Panc1 (cell line): ENCODE results near the gene HPCAL1. TPM values are rescaled to one million over a fixed set of nuclear protein-coding genes. Genes with fewer than 3 reads are reported as not detected.

ENCODE experiments used
- ATAC-seq: fragments of 200-7000 bp; cut with Tn5 transposase; 2 replicates; pipeline ENCODE4 v1.9.1; 2020; ENCODE audit warnings: mild to moderate bottlenecking, moderate library complexity
- BruUV-seq: library from RNA; stranded (reverse); fragments of 400-500 nt; replicated peaks from 2 replicates; lab custom pipeline; 2021; lab: Mats Ljungman, UMichigan
- CTCF ChIA-PET: fragments of 300-600 bp; sonication (Branson Sonifier 250); formaldehyde crosslinking; loops from one replicate; lab custom pipeline; 2022; ENCODE audit warnings: antibody characterized with exemption; lab: Charles Lee
- POLR2A ChIA-PET: fragments of 300-600 bp; sonication (Branson Sonifier 250); formaldehyde crosslinking; loops from one replicate; lab custom pipeline; 2022; ENCODE audit warnings: antibody characterized with exemption; lab: Charles Lee
- DNase-seq: peaks from one replicate; pipeline ENCODE4 v3.0.0-alpha.2; 2010; ENCODE audit warnings: low read depth, low spot score
- H3K27ac ChIP-seq: 2 replicates; pipeline ENCODE4 v1.5.1; 2011; ENCODE audit warnings: mild to moderate bottlenecking, low read length, inconsistent platforms
- H3K27me3 ChIP-seq: fragments of 200-500 bp; sonication (Bioruptor generic); 2 replicates; pipeline ENCODE4 v1.6.0; 2014; ENCODE audit warnings: low read length, inconsistent platforms; ENCODE audit not compliant: control insufficient read depth, insufficient read depth
- H3K36me3 ChIP-seq: fragments of 200-500 bp; sonication (Bioruptor generic); 2 replicates; pipeline ENCODE4 v1.5.1; 2014; ENCODE audit warnings: inconsistent platforms, mild to moderate bottlenecking, low read length, moderate library complexity; ENCODE audit not compliant: control insufficient read depth, insufficient read depth
- H3K4me1 ChIP-seq: 2 replicates; pipeline ENCODE4 v1.5.1; 2011; ENCODE audit warnings: inconsistent platforms, mild to moderate bottlenecking, low read length, moderate library complexity; ENCODE audit not compliant: control insufficient read depth, insufficient read depth
- H3K4me3 ChIP-seq, 2 experiments: 2 replicates each; pipeline ENCODE4 v1.5.1; 2011 to 2012; ENCODE audit warnings: low read depth in 2 of 2, low read length in 2 of 2, mild to moderate bottlenecking in 2 of 2, inconsistent platforms in 1 of 2, moderate library complexity in 1 of 2
- H3K9me3 ChIP-seq: fragments of 200-500 bp; sonication (Bioruptor generic); 2 replicates; pipeline ENCODE4 v1.5.1; 2014; ENCODE audit warnings: low read depth, mild to moderate bottlenecking, inconsistent platforms, low read length, moderate library complexity; ENCODE audit not compliant: control insufficient read depth, insufficient read depth
- CTCF ChIP-seq: fragments of 450-650 bp; IDR thresholded peaks from 2 replicates; pipeline ENCODE4 v1.5.1; 2017; ENCODE audit warnings: mild to moderate bottlenecking
- POLR2AphosphoS5 ChIP-seq: IDR thresholded peaks from 2 replicates; pipeline ENCODE4 v1.6.1; 2012; ENCODE audit warnings: mild to moderate bottlenecking, low read depth, low read length, moderate library complexity
- SIN3A ChIP-seq: IDR thresholded peaks from 2 replicates; pipeline ENCODE4 v1.6.1; 2012; ENCODE audit warnings: low read depth, mild to moderate bottlenecking, low read length, moderate library complexity, borderline replicate concordance; ENCODE audit not compliant: insufficient read depth
- TCF7L2 ChIP-seq: IDR thresholded peaks from 2 replicates; pipeline ENCODE4 v1.6.1; 2011; ENCODE audit warnings: mild to moderate bottlenecking, low read depth, low read length, inconsistent platforms
- in situ Hi-C: cut with HindIII; loops from 2 replicates; pipeline ENCODE4 v1.10.0; 2016; ENCODE audit warnings: low sequenced_read_pairs, low pct_unique_long_range_greater_than_20kb
- intact Hi-C: fragments of 100-400 bp; cut with micrococcal nuclease; formaldehyde crosslinking; loops from one replicate; pipeline ENCODE4 v1.10.0; 2022; ENCODE audit not compliant: unreplicated experiment
- total RNA-seq: library from RNA; stranded (reverse); gene quantifications from one replicate; pipeline ENCODE4 v1.2.1, GENCODE V29; 2021; ENCODE audit not compliant: unreplicated experiment
- TF ChIP-seq, protein P1 (sequence below), 2 experiments: IDR thresholded peaks; 2 replicates each; pipeline ENCODE4 v1.6.1; 2011 to 2012; ENCODE audit warnings: low read depth in 2 of 2, control low read depth in 1 of 2, low read length in 1 of 2, mild to moderate bottlenecking in 1 of 2, moderate library complexity in 1 of 2; ENCODE audit not compliant: insufficient read depth in 1 of 2

The HPCAL1 gene
- total RNA-seq, 1 experiment from 2014 or later, result 234 TPM

DNA sequence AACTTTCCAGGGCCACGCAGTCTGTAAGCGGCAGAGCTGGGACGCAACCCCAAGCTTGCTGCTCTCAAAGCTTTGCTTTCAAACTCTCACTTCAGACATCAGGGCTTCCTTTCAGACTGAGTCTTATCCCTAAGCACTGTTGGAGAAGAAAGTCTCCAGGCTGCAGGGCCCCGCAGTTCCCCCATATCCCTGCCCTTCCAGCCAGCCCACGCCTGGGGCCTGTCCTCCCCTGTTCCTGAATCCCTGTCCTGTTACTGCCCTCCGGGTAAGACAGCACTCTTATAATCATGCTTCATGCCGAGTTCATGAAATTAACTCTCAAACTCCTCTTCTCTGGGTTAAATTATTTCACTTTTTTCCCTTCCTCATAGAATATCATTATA, 37.9 kb downstream of the HPCAL1 start:
- ChIA-PET CTCF (no interaction called here), POLR2A (interaction anchor here (0.8 kb wide), 1 partner anchor 94 kb away, joined by 3 read pairs; no protein-coding TSS in a partner anchor)
- Histone ChIP-seq H3K4me1 (peaks cover 94% of the 10 kb centered on the region), H3K27me3 (no peaks in the 10 kb centered on the region), H3K9me3 (no peaks in the 10 kb centered on the region), H3K27ac (peak overlapping the region; percentile 87), H3K36me3 (no peaks in the 10 kb centered on the region), H3K4me3 (no peak overlapping the region)
- BruUV-seq, result no TSS peak
- TF ChIP-seq POLR2AphosphoS5 (no peak), TCF7L2 (no peak), CTCF (no peak), SIN3A (no peak)
- TF ChIP-seq, protein P1, sequence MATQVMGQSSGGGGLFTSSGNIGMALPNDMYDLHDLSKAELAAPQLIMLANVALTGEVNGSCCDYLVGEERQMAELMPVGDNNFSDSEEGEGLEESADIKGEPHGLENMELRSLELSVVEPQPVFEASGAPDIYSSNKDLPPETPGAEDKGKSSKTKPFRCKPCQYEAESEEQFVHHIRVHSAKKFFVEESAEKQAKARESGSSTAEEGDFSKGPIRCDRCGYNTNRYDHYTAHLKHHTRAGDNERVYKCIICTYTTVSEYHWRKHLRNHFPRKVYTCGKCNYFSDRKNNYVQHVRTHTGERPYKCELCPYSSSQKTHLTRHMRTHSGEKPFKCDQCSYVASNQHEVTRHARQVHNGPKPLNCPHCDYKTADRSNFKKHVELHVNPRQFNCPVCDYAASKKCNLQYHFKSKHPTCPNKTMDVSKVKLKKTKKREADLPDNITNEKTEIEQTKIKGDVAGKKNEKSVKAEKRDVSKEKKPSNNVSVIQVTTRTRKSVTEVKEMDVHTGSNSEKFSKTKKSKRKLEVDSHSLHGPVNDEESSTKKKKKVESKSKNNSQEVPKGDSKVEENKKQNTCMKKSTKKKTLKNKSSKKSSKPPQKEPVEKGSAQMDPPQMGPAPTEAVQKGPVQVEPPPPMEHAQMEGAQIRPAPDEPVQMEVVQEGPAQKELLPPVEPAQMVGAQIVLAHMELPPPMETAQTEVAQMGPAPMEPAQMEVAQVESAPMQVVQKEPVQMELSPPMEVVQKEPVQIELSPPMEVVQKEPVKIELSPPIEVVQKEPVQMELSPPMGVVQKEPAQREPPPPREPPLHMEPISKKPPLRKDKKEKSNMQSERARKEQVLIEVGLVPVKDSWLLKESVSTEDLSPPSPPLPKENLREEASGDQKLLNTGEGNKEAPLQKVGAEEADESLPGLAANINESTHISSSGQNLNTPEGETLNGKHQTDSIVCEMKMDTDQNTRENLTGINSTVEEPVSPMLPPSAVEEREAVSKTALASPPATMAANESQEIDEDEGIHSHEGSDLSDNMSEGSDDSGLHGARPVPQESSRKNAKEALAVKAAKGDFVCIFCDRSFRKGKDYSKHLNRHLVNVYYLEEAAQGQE (IDR thresholded peaks at IDR 0.05; ENCODE audit: insufficient read depth in 1 of 2, low read depth in 2 of 2, low read length in 1 of 2), result no peak
- peak; percentile 8; the same call in 1 of the 2 replicates for ATAC-seq
- intact Hi-C loops, result loop anchor here (5.0 kb wide), 1 partner anchor 67 kb away; no protein-coding TSS in a partner anchor
- no peak for DNase-seq
- in situ Hi-C loops, result no loop called here

GRCh38 chr2:10341193-10341592, 38.5 kb downstream of the HPCAL1 start:
- in situ Hi-C loops, result no loop called here
- no peak for DNase-seq
- Histone ChIP-seq H3K36me3 (no peaks in the 10 kb centered on the region), H3K27ac (peak overlapping the region; percentile 87), H3K9me3 (no peaks in the 10 kb centered on the region), H3K27me3 (no peaks in the 10 kb centered on the region), H3K4me1 (peaks cover 94% of the 10 kb centered on the region), H3K4me3 (no peak overlapping the region)
- ChIA-PET POLR2A (no interaction called here), CTCF (no interaction called here)
- intact Hi-C loops, result loop anchor here (5.0 kb wide), 1 partner anchor 66 kb away; no protein-coding TSS in a partner anchor
- BruUV-seq, result no TSS peak
- ATAC-seq, result no peak
- TF ChIP-seq SIN3A (no peak), TCF7L2 (no peak)

DNA sequence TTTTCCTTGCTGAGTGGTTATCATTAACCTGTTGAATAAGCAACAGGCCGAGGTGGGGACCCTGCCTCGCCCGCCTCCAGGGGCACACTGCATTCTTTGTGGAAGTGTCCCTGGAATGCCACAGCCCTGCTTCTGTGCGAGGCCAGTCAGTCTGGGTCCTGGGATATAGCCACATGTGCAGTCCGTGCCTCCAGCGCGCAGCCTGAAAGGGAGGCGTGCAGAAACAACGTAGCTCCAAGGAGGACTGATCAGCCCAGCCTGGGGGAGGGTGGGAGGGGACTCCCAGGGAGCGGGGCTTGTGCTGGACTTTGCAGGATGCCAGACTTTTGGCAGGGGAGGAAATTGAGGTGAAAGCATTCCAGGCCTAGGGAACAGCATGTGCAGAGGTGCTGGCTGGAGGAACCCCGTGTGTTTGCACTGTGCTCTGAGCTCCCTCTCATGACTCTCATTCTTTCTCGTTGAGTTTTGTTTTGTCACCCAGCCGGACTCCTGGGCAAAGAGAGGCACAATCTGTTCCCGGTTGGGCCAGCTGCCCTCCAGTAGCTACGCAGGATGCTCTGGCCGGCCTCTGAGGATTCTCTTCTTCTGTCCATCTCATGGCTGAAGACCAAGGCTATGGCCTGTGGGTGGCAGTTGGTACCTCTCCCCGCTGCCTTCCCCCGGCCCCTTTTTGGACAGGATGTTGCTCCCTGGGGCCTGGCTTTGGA, 39.7 kb downstream of the HPCAL1 start:
- Histone ChIP-seq H3K4me3 (0 out of 4 replicates have a peak overlapping the region, but pooled peaks of 1 of the 2 experiments have one; percentile 4), H3K4me1 (peaks cover 93% of the 10 kb centered on the region), H3K36me3 (no peaks in the 10 kb centered on the region), H3K27me3 (no peaks in the 10 kb centered on the region), H3K27ac (peak overlapping the region; percentile 87), H3K9me3 (no peaks in the 10 kb centered on the region)
- ChIA-PET CTCF (interaction anchor here (0.6 to 1.2 kb wide), 3 partner anchors 14 to 194 kb away, joined by 3 to 4 read pairs (median 3); no protein-coding TSS in a partner anchor), POLR2A (interaction anchor here (0.6 kb wide), 1 partner anchor 1124 kb away, joined by 9 read pairs; no protein-coding TSS in a partner anchor)
- DNase-seq, result no peak
- intact Hi-C loops, result loop anchor here (5.0 kb wide), 1 partner anchor 65 kb away; no protein-coding TSS in a partner anchor
- ATAC-seq, result peak; percentile 36
- in situ Hi-C loops, result no loop called here
- TF ChIP-seq POLR2AphosphoS5 (no peak), SIN3A (no peak), TCF7L2 (no peak), CTCF (no peak)
- TF ChIP-seq, protein P1 (IDR thresholded peaks at IDR 0.05; ENCODE audit: insufficient read depth in 1 of 2, low read depth in 2 of 2, low read length in 1 of 2), result no peak
- no TSS peak for BruUV-seq
